ENCODE data around the gene PDE2A. TPM values are rescaled to one million over a fixed set of nuclear protein-coding genes. Genes with fewer than 3 reads are reported as not detected.

PDE2A gene
- total RNA-seq, 4 donors from 2014 or later = 40.2 to 69.6 (median 50.4) TPM

- no peak overlapping the region for H3K27ac ChIP-seq
- H3K4me3 ChIP-seq (replicated peaks in 1 of 3) = no peak overlapping the region
- peaks cover 0 to 7% of the 10 kb centered on the region in 2 donors for H3K4me1 ChIP-seq
- intact Hi-C loops (cut with DNase I) = no loop called here
- H3K36me3 ChIP-seq = no peaks in the 10 kb centered on the region
- no peak for TF ChIP-seq POLR2A (IDR thresholded peaks at IDR 0.05)
- no peak for TF ChIP-seq CTCF (IDR thresholded peaks at IDR 0.05)
- 75 to 81% methylated on average over 4 of the region's 4 CpGs for WGBS, 2 donors
- no peaks in the 10 kb centered on the region for H3K27me3 ChIP-seq
- H3K9me3 ChIP-seq = no peaks in the 10 kb centered on the region
- DNase-seq = no peak
Measured at GRCh38 chr11:72621008-72621610, 53.1 kb downstream of the PDE2A start.

DNA sequence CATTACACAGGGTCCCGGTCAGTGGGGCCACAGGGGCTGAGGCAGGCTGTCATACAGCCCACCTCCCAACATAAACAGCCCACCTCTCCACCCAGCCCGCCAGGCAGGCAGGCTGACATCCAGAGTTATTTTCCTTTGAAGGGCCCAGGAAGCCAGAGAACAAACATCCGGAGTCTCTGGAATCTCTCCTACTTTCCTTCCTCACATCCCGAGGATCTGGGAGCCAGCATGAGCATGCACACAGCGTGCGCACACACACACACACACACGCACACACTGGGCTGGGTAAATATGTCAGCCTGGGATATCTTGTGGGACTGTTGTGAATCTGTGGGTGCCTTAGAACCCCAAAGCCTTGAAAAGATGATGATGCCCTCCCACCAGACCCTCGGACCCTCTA, 55.4 kb downstream of the PDE2A start:
- Histone ChIP-seq H3K4me3 (replicated peaks in 1 of 3) (no peak overlapping the region), H3K4me1 (peaks cover 0 to 5% of the 10 kb centered on the region in 2 donors), H3K9me3 (no peaks in the 10 kb centered on the region), H3K36me3 (no peaks in the 10 kb centered on the region), H3K27me3 (no peaks in the 10 kb centered on the region), H3K27ac (no peak overlapping the region)
- intact Hi-C loops (cut with DNase I) = no loop called here
- no peak for DNase-seq
- WGBS, 2 donors = 53 to 63% methylated on average over 7 to 8 of the region's 8 CpGs
- TF ChIP-seq CTCF (IDR thresholded peaks at IDR 0.05) = no peak
- TF ChIP-seq POLR2A (IDR thresholded peaks at IDR 0.05) = no peak

DNA sequence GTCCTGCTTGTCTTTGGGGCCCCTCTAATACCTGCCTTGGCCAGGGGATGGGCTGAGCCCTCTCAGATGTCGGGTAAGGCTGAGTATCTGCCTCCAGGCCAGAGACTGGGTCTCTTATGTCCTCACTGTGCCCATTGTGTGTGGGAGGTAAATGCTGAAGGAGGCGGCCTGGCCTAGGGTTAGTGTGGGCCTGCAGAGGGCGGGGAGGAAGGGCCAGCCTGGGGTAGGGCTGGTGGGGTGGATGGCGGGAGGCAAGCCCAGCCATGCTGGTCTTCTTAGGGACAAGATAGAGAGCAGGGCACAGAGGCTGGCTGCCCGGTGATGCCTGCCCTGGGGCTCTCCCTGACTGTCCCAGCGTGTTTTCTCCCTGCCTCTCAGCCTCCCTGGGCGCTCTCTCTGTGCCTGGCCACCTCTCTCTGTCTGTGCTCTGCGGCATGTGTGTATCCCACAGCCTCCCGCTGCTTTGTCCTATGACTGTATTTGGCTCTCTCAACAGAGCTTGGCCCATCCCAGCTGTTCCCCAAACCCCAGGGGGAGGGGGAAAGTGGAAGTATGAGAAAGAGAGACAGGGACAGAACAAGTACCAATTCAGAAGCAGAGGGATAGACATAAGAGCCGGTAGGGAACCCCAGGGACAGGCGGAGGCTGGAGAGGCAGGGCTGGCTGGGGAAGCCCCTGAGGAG, 57.0 kb downstream of the PDE2A start:
- Histone ChIP-seq H3K36me3 (no peaks in the 10 kb centered on the region), H3K27me3 (no peaks in the 10 kb centered on the region), H3K9me3 (no peaks in the 10 kb centered on the region), H3K4me3 (replicated peaks in 1 of 3) (no peak overlapping the region), H3K4me1 (peaks cover 0 to 5% of the 10 kb centered on the region in 2 donors), H3K27ac (no peak overlapping the region)
- 61 to 63% methylated on average over 9 to 10 of the region's 11 CpGs for WGBS, 2 donors
- TF ChIP-seq POLR2A (IDR thresholded peaks at IDR 0.05) (no peak), CTCF (IDR thresholded peaks at IDR 0.05) (no peak)
- no peak for DNase-seq
- intact Hi-C loops (cut with DNase I) = no loop called here

DNA sequence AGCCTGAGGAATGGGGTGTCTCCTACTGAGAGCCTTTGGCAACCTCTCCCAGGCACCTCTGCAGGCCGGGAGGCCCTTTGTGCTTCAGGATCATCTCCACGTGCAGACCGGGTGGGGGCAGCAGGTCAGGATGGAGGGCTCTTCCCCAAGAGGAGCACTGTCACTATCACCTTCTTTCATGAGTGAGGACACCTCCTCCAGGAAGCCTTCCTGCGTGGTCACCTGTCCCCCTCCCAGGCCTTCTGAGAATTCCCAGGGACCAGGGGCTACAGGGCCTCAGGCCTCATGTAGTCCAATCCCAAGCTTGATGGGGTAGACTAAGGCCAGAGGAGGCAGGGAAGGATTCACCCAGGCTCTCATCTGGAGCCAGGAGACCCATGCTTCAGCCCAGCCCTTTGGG, 57.6 kb downstream of the PDE2A start:
- H3K27me3 ChIP-seq = no peaks in the 10 kb centered on the region
- H3K27ac ChIP-seq = no peak overlapping the region
- no peak for DNase-seq
- H3K9me3 ChIP-seq = no peaks in the 10 kb centered on the region
- no peak for TF ChIP-seq CTCF (IDR thresholded peaks at IDR 0.05)
- no peak for TF ChIP-seq POLR2A (IDR thresholded peaks at IDR 0.05)
- intact Hi-C loops (cut with DNase I) = no loop called here
- H3K4me1 ChIP-seq = peaks cover 0 to 5% of the 10 kb centered on the region in 2 donors
- no peaks in the 10 kb centered on the region for H3K36me3 ChIP-seq
- WGBS, 2 donors = 75 to 100% methylated on average over 2 to 3 of the region's 4 CpGs
- H3K4me3 ChIP-seq (replicated peaks in 1 of 3) = no peak overlapping the region

DNA sequence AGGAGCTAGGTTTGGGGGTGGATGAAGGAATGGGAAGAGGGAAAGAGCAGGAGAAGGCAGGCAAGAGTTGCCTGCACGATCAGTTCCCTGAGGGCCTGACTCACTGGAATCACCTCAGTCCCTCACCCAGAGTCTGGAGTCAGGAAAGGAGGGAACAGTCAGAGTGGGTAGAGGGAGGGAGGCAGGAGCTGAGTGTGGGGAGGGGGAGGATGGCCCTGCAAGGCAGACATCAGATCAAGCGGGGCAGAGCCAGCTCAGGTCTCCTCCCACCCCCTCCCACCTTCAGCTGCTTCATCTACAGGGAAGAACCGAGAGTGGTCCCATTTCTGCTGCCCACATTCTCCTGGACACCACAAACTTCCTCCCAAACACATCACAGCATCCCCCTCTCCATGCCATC, 58.9 kb downstream of the PDE2A start:
- whole genome bisulfite sequencing, 2 donors = 48 to 57% methylated on average over 3 of the region's 3 CpGs

More for the DNA sequence above, 58.9 kb downstream of the PDE2A start:
- Histone ChIP-seq H3K27me3 (no peaks in the 10 kb centered on the region), H3K4me1 (peaks cover 0 to 5% of the 10 kb centered on the region in 2 donors), H3K27ac (no peak overlapping the region), H3K9me3 (no peaks in the 10 kb centered on the region), H3K36me3 (no peaks in the 10 kb centered on the region), H3K4me3 (replicated peaks in 1 of 3) (no peak overlapping the region)
- no peak for DNase-seq
- intact Hi-C loops (cut with DNase I) = no loop called here
- TF ChIP-seq CTCF (IDR thresholded peaks at IDR 0.05) (no peak), POLR2A (IDR thresholded peaks at IDR 0.05) (no peak)
